K562 (cell line): ENCODE results near the gene UGP2.

ENCODE experiments used
- RBFOX2 ChIP-seq: fragments of 200-400 bp; formaldehyde crosslinking; IDR thresholded peaks from 2 replicates; pipeline ENCODE4 v1.6.1; 2017; ENCODE audit warnings: low read depth, mild to moderate bottlenecking, low read length, moderate library complexity
- TF ChIP-seq, protein P1 (sequence below): sonication (generic); formaldehyde crosslinking; IDR thresholded peaks from 2 replicates; pipeline ENCODE4 v1.8.1; 2023; ENCODE audit warnings: mild to moderate bottlenecking, missing genetic modification reagents, moderate library complexity

DNA sequence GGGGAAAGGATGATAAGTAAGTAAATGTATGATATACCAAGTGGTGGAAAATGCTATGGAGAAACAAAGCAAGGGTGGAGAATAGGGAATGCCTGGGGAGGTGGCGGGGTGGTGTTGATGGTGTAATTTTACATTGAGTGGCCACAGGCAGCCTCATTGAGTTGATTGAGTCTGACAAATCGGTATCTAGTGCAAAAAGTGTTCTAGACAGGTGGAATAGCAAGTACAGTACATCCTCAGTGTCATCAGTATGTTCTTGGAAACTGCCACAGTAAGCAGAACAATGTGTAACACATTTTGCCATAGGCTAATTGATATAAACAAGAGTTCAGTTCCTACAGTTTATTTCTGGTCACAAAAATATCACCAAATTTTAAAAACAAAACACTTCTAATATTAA is 46.4 kb downstream of the UGP2 start:
- TF ChIP-seq RBFOX2, result no peak
- TF ChIP-seq, protein P1, sequence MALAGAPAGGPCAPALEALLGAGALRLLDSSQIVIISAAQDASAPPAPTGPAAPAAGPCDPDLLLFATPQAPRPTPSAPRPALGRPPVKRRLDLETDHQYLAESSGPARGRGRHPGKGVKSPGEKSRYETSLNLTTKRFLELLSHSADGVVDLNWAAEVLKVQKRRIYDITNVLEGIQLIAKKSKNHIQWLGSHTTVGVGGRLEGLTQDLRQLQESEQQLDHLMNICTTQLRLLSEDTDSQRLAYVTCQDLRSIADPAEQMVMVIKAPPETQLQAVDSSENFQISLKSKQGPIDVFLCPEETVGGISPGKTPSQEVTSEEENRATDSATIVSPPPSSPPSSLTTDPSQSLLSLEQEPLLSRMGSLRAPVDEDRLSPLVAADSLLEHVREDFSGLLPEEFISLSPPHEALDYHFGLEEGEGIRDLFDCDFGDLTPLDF (CRISPR knock-in tag), result no peak
